Natural killer cell (primary cell): Measurements from ENCODE around the gene ARHGAP24. TPM values are rescaled to one million over a fixed set of nuclear protein-coding genes. Genes with fewer than 3 reads are reported as not detected.

Source experiments
- ATAC-seq, 3 donors: fragments of 150-1000 bp in 2 of 3; fragments of 200-7000 bp in 1 of 3; cut with Tn5 transposase; 1 replicate in 1 of 3; 2 replicates in 2 of 3; pipeline ENCODE4 v1.10.0; 2021; ENCODE audit warnings: mild to moderate bottlenecking in 2 of 3, moderate library complexity in 2 of 3
- DNase-seq, 2 donors: peaks; one replicate each; pipeline versions ENCODE4 v3.0.0 to v3.0.0-alpha.2; 2013 to 2021; ENCODE audit warnings: mixed read lengths in 1 of 2
- H3K27ac ChIP-seq: one replicate; pipeline ENCODE4 v1.5.1; 2013; ENCODE audit warnings: mild to moderate bottlenecking, low read length
- H3K27me3 ChIP-seq: one replicate; pipeline ENCODE4 v1.6.1; 2013; ENCODE audit warnings: low read length; ENCODE audit not compliant: control insufficient read depth, insufficient read depth
- H3K36me3 ChIP-seq: one replicate; pipeline ENCODE4 v1.6.1; 2013; ENCODE audit warnings: low read length; ENCODE audit not compliant: control insufficient read depth, insufficient read depth
- H3K4me1 ChIP-seq: one replicate; pipeline ENCODE4 v1.6.1; 2013; ENCODE audit warnings: low read length; ENCODE audit not compliant: control insufficient read depth, insufficient read depth
- H3K4me3 ChIP-seq: one replicate; pipeline ENCODE4 v1.5.1; 2013; ENCODE audit warnings: low read length
- H3K9me3 ChIP-seq: one replicate; pipeline ENCODE4 v1.6.1; 2013; ENCODE audit warnings: low read length; ENCODE audit not compliant: control insufficient read depth, insufficient read depth
- H3K27ac Mint-ChIP-seq, 2 donors: one replicate each; pipeline ENCODE4 v1.8.0; 2022; ENCODE audit warnings: mild to moderate bottlenecking in 2 of 2, mixed read lengths in 2 of 2, moderate library complexity in 1 of 2
- H3K27me3 Mint-ChIP-seq, 2 donors: one replicate each; pipeline ENCODE4 v1.8.0; 2022; ENCODE audit warnings: low read depth in 2 of 2, mixed read lengths in 2 of 2
- H3K36me3 Mint-ChIP-seq: one replicate; pipeline ENCODE4 v1.8.0; 2022; ENCODE audit warnings: mixed read lengths
- H3K4me1 Mint-ChIP-seq, 2 donors: one replicate each; pipeline ENCODE4 v1.8.0; 2022; ENCODE audit warnings: mixed read lengths in 2 of 2
- H3K4me3 Mint-ChIP-seq: one replicate; pipeline ENCODE4 v1.8.0; 2022; ENCODE audit warnings: mild to moderate bottlenecking, moderate library complexity, mixed read lengths
- H3K9me3 Mint-ChIP-seq, 2 donors: one replicate each; pipeline ENCODE4 v1.8.0; 2022; ENCODE audit warnings: mixed read lengths in 2 of 2
- CTCF ChIP-seq: fragments of 200-600 bp; IDR thresholded peaks from one replicate; pipeline ENCODE4 v1.8.0; 2022; ENCODE audit warnings: antibody characterized with exemption
- WGBS: methylation state at CpG from one replicate; pipeline ENCODE4 v1.1.7; 2013; ENCODE audit warnings: missing lambda C conversion rate; ENCODE audit not compliant: insufficient coverage; 5-methylcytosine and 5-hydroxymethylcytosine counted together
- intact Hi-C: fragments of 100-400 bp; cut with micrococcal nuclease; formaldehyde crosslinking; loops from one replicate; pipeline ENCODE4 v1.14.2; 2022
- total RNA-seq, 4 donors: library from RNA; stranded (reverse); fragments of 120-200 nt in 1 of 4; gene quantifications; one replicate each; pipeline versions ENCODE4 v1.2.3 to v1.2.4, GENCODE V29; 2013 to 2022

ARHGAP24 gene
- total RNA-seq, 3 donors from 2014 or later (not counting 1 experiment from before 2014, with no cell fraction given) = 1.7 to 3.6 (median 1.7) TPM

GRCh38 chr4:85534120-85534519, 59.2 kb downstream of the ARHGAP24 start:
- H3K9me3 Mint-ChIP-seq = peaks cover 5 to 9% of the 10 kb centered on the region in 2 donors
- intact Hi-C loops = no loop called here
- H3K9me3 ChIP-seq = no peaks in the 10 kb centered on the region
- no peaks in the 10 kb centered on the region for H3K4me1 Mint-ChIP-seq
- no peaks in the 10 kb centered on the region for H3K36me3 Mint-ChIP-seq
- H3K27me3 ChIP-seq = no peaks in the 10 kb centered on the region
- TF ChIP-seq CTCF = no peak
- H3K27ac Mint-ChIP-seq = no peak overlapping the region
- ATAC-seq = no peak
- no peak overlapping the region for H3K27ac ChIP-seq
- no peaks in the 10 kb centered on the region for H3K27me3 Mint-ChIP-seq
- no peak overlapping the region for H3K4me3 ChIP-seq
- H3K36me3 ChIP-seq = no peaks in the 10 kb centered on the region
- H3K4me3 Mint-ChIP-seq = no peak overlapping the region
- whole genome bisulfite sequencing = 85% methylated on average over 3 of the region's 3 CpGs
- DNase-seq = no peak
- H3K4me1 ChIP-seq = no peaks in the 10 kb centered on the region

- Mint-ChIP-seq H3K4me1 (no peaks in the 10 kb centered on the region), H3K4me3 (no peak overlapping the region), H3K27ac (no peak overlapping the region), H3K9me3 (peaks cover 6 to 7% of the 10 kb centered on the region in 2 donors), H3K36me3 (no peaks in the 10 kb centered on the region), H3K27me3 (no peaks in the 10 kb centered on the region)
- Histone ChIP-seq H3K36me3 (no peaks in the 10 kb centered on the region), H3K27me3 (no peaks in the 10 kb centered on the region), H3K4me1 (no peaks in the 10 kb centered on the region), H3K9me3 (no peaks in the 10 kb centered on the region), H3K4me3 (no peak overlapping the region), H3K27ac (no peak overlapping the region)
- no peak for TF ChIP-seq CTCF
- intact Hi-C loops = no loop called here
- DNase-seq (no peak), ATAC-seq (no peak)
- no CpG with 5 or more reads among the region's 1 CpG for WGBS
Observed at GRCh38 chr4:85543832-85544231, 68.9 kb downstream of the ARHGAP24 start.

- Histone ChIP-seq H3K4me1 (no peaks in the 10 kb centered on the region), H3K9me3 (no peaks in the 10 kb centered on the region), H3K27ac (no peak overlapping the region), H3K36me3 (no peaks in the 10 kb centered on the region), H3K4me3 (no peak overlapping the region), H3K27me3 (no peaks in the 10 kb centered on the region)
- Mint-ChIP-seq H3K4me3 (no peak overlapping the region), H3K27ac (no peak overlapping the region), H3K36me3 (peaks cover 2% of the 10 kb centered on the region), H3K27me3 (no peaks in the 10 kb centered on the region), H3K4me1 (no peaks in the 10 kb centered on the region), H3K9me3 (peaks cover 7 to 8% of the 10 kb centered on the region in 2 donors)
- DNase-seq = no peak
- ATAC-seq = no peak
- WGBS = 64% methylated on average over 5 of the region's 5 CpGs
- no peak for TF ChIP-seq CTCF
- intact Hi-C loops = no loop called here
Observed at GRCh38 chr4:85544751-85545150, 69.8 kb downstream of the ARHGAP24 start.

GRCh38 chr4:85548116-85548515, 73.2 kb downstream of the ARHGAP24 start:
- H3K4me1 ChIP-seq = no peaks in the 10 kb centered on the region
- no peaks in the 10 kb centered on the region for H3K9me3 ChIP-seq
- WGBS = 71% methylated on average over 1 of the region's 2 CpGs
- no peak overlapping the region for H3K4me3 ChIP-seq
- peaks cover 12 to 16% of the 10 kb centered on the region in 2 donors for H3K9me3 Mint-ChIP-seq
- no peak overlapping the region for H3K27ac Mint-ChIP-seq
- H3K4me1 Mint-ChIP-seq = no peaks in the 10 kb centered on the region
- H3K27ac ChIP-seq = no peak overlapping the region
- DNase-seq (no peak), ATAC-seq (no peak)
- H3K27me3 Mint-ChIP-seq = no peaks in the 10 kb centered on the region
- no peak overlapping the region for H3K4me3 Mint-ChIP-seq
- H3K36me3 Mint-ChIP-seq = peaks cover 9% of the 10 kb centered on the region
- no peak for TF ChIP-seq CTCF
- no peaks in the 10 kb centered on the region for H3K27me3 ChIP-seq
- intact Hi-C loops = no loop called here
- H3K36me3 ChIP-seq = no peaks in the 10 kb centered on the region
